Ascending aorta (tissue), 2 donors: Measurements from ENCODE around the gene RSPRY1. TPM values are rescaled to one million over a fixed set of nuclear protein-coding genes. Genes with fewer than 3 reads are reported as not detected.

ENCODE experiments used
- DNase-seq, 2 donors: peaks; one replicate each; pipeline ENCODE4 v3.0.0-alpha.2; 2019; ENCODE audit warnings: low spot score in 2 of 2
- H3K27ac ChIP-seq, 2 donors: fragments of 200-600 bp; sonication (generic); one replicate each; pipeline ENCODE4 v1.5.1; 2016 to 2017; ENCODE audit warnings: mild to moderate bottlenecking in 1 of 2
- H3K27me3 ChIP-seq: fragments of 200-600 bp; sonication (generic); one replicate; pipeline ENCODE4 v1.5.1; 2017
- H3K36me3 ChIP-seq, 2 donors: fragments of 200-600 bp; sonication (generic); one replicate each; pipeline ENCODE4 v1.5.1; 2016
- H3K4me1 ChIP-seq, 2 donors: fragments of 200-600 bp; sonication (generic); one replicate each; pipeline ENCODE4 v1.5.1; 2016 to 2017; ENCODE audit warnings: mild to moderate bottlenecking in 1 of 2
- H3K4me3 ChIP-seq, 2 donors: fragments of 200-600 bp; sonication (generic); one replicate each; pipeline ENCODE4 v1.5.1; 2016 to 2017; ENCODE audit warnings: mild to moderate bottlenecking in 1 of 2
- H3K9me3 ChIP-seq, 2 donors: fragments of 200-600 bp; sonication (generic); one replicate each; pipeline ENCODE4 v1.5.1; 2016
- CTCF ChIP-seq, 3 experiments: fragments of 200-600 bp in 2 of 3; fragments of 450-650 bp in 1 of 3; sonication (generic) in 2 of 3; IDR thresholded peaks; one replicate each; pipeline ENCODE4 v1.5.1; 2016 to 2019; ENCODE audit warnings: antibody characterized with exemption in 3 of 3, mild to moderate bottlenecking in 1 of 3, moderate library complexity in 1 of 3
- intact Hi-C: fragments of 100-400 bp; cut with DNase I; formaldehyde crosslinking; loops from one replicate; pipeline ENCODE4 v1.15.1; 2023
- total RNA-seq: library from RNA; depleted of rRNA; stranded (reverse); fragments of >200 nt; gene quantifications from one replicate; pipeline ENCODE4 v1.1.0, GENCODE V29; 2016

The RSPRY1 gene
- total RNA-seq, 1 donor from 2014 or later = 29.3 TPM

- DNase-seq = no peak
- Histone ChIP-seq H3K27ac (no peak overlapping the region), H3K36me3 (peaks cover 81 to 94% of the 10 kb centered on the region in 2 donors), H3K4me1 (no peaks in the 10 kb centered on the region), H3K4me3 (no peak overlapping the region), H3K27me3 (no peaks in the 10 kb centered on the region), H3K9me3 (no peaks in the 10 kb centered on the region)
- no peak for TF ChIP-seq CTCF (IDR thresholded peaks at IDR 0.05)
- intact Hi-C loops = no loop called here
Observed at GRCh38 chr16:57231821-57232350, 45.8 kb downstream of the RSPRY1 start.

GRCh38 chr16:57233944-57234706, 48.0 kb downstream of the RSPRY1 start:
- DNase-seq = no peak
- H3K36me3 ChIP-seq = peaks cover 79 to 89% of the 10 kb centered on the region in 2 donors
- H3K27me3 ChIP-seq = no peaks in the 10 kb centered on the region
- no peak overlapping the region for H3K27ac ChIP-seq
- no peaks in the 10 kb centered on the region for H3K4me1 ChIP-seq
- no peak overlapping the region for H3K4me3 ChIP-seq
- TF ChIP-seq CTCF (IDR thresholded peaks at IDR 0.05) = no peak
- H3K9me3 ChIP-seq = no peaks in the 10 kb centered on the region
- intact Hi-C loops = no loop called here

GRCh38 chr16:57234707-57235092, 48.6 kb downstream of the RSPRY1 start:
- intact Hi-C loops = no loop called here
- Histone ChIP-seq H3K4me3 (no peak overlapping the region), H3K36me3 (peaks cover 77 to 91% of the 10 kb centered on the region in 2 donors), H3K27me3 (no peaks in the 10 kb centered on the region), H3K27ac (no peak overlapping the region), H3K9me3 (no peaks in the 10 kb centered on the region), H3K4me1 (no peaks in the 10 kb centered on the region)
- no peak for DNase-seq
- no peak for TF ChIP-seq CTCF (IDR thresholded peaks at IDR 0.05)

- H3K27me3 ChIP-seq = no peaks in the 10 kb centered on the region
- H3K36me3 ChIP-seq = peaks cover 70 to 85% of the 10 kb centered on the region in 2 donors
- DNase-seq = no peak
- H3K4me1 ChIP-seq = no peaks in the 10 kb centered on the region
- H3K4me3 ChIP-seq = no peak overlapping the region
- no peaks in the 10 kb centered on the region for H3K9me3 ChIP-seq
- no peak overlapping the region for H3K27ac ChIP-seq
- intact Hi-C loops = no loop called here
- TF ChIP-seq CTCF (IDR thresholded peaks at IDR 0.05) = no peak
Observed at GRCh38 chr16:57235128-57236021, 49.2 kb downstream of the RSPRY1 start.

GRCh38 chr16:57236022-57236350, 49.9 kb downstream of the RSPRY1 start:
- H3K4me1 ChIP-seq = no peaks in the 10 kb centered on the region
- TF ChIP-seq CTCF (IDR thresholded peaks at IDR 0.05) = no peak
- DNase-seq = no peak
- intact Hi-C loops = no loop called here
- peaks cover 64 to 79% of the 10 kb centered on the region in 2 donors for H3K36me3 ChIP-seq
- no peak overlapping the region for H3K4me3 ChIP-seq
- no peak overlapping the region for H3K27ac ChIP-seq
- no peaks in the 10 kb centered on the region for H3K9me3 ChIP-seq
- H3K27me3 ChIP-seq = no peaks in the 10 kb centered on the region
